HCT116 (cell line): ENCODE measurements around the gene WIZ. TPM values are rescaled to one million over a fixed set of nuclear protein-coding genes. Genes with fewer than 3 reads are reported as not detected.

Experiments
- ATAC-seq: fragments of 200-7000 bp; cut with Tn5 transposase; 2 replicates; pipeline ENCODE4 v1.9.1; 2020; ENCODE audit warnings: mild to moderate bottlenecking, moderate library complexity
- BruUV-seq: library from RNA; stranded (reverse); fragments of 400-500 nt; replicated peaks from 2 replicates; lab custom pipeline; 2021; lab: Mats Ljungman, UMichigan
- CTCF ChIA-PET: fragments of 300-600 bp; sonication (Branson Sonifier 250); formaldehyde crosslinking; loops from one replicate; lab custom pipeline; 2021; ENCODE audit warnings: antibody characterized with exemption; lab: Charles Lee
- POLR2A ChIA-PET: fragments of 300-600, 350-600 bp; sonication (Branson Sonifier 250); formaldehyde crosslinking; loops from one replicate; lab custom pipeline; 2021; ENCODE audit warnings: antibody characterized with exemption; lab: Charles Lee
- RAD21 ChIA-PET, 2 experiments: fragments of 300-600 bp; sonication (Branson Sonifier 250); formaldehyde crosslinking; loops; one replicate each; lab custom pipeline; 2023; ENCODE audit warnings: low total read pairs in 2 of 2; ENCODE audit not compliant: uncharacterized antibody in 2 of 2, unreplicated experiment in 2 of 2, low non-redundant PET in 1 of 2; lab: Charles Lee
- DNase-seq: peaks from one replicate; pipeline ENCODE4 v3.0.0-alpha.2; 2010; ENCODE audit warnings: low read depth, low spot score
- H2AFZ ChIP-seq: fragments of 200-600 bp; shearing (Covaris generic), sonication (generic); 2 replicates; pipeline ENCODE4 v1.6.1; 2017; ENCODE audit warnings: low read depth, mixed run types, mixed read lengths, antibody characterized with exemption, low read length; ENCODE audit not compliant: poor library complexity, severe bottlenecking
- H3K27ac ChIP-seq: 2 replicates; pipeline ENCODE4 v1.5.1; 2012; ENCODE audit warnings: low read depth, low read length
- H3K27me3 ChIP-seq: fragments of 200-600 bp; sonication (generic); 2 replicates; pipeline ENCODE4 v1.6.1; 2016; ENCODE audit warnings: mixed run types, low read length, mixed read lengths; ENCODE audit not compliant: insufficient read depth
- H3K36me3 ChIP-seq, 2 experiments: fragments of 200-500 bp in 1 of 2; fragments of 200-600 bp in 1 of 2; sonication (Bioruptor generic) in 1 of 2; sonication (generic) in 1 of 2; 2 replicates each; pipeline versions ENCODE4 v1.5.1 to v1.6.1; 2014 to 2016; ENCODE audit warnings: low read length in 2 of 2, inconsistent platforms in 1 of 2, mixed read lengths in 1 of 2, mixed run types in 1 of 2; ENCODE audit not compliant: insufficient read depth in 2 of 2, control insufficient read depth in 1 of 2
- H3K4me1 ChIP-seq, 2 experiments: fragments of 200-600 bp in 1 of 2; sonication (generic) in 1 of 2; 2 replicates each; pipeline versions ENCODE4 v1.5.1 to v1.6.1; 2012 to 2017; ENCODE audit warnings: low read length in 2 of 2, inconsistent platforms in 1 of 2, mild to moderate bottlenecking in 1 of 2, mixed read lengths in 1 of 2, mixed run types in 1 of 2, moderate library complexity in 1 of 2; ENCODE audit not compliant: insufficient read depth in 2 of 2, control insufficient read depth in 1 of 2
- H3K4me2 ChIP-seq: fragments of 200-600 bp; sonication (generic); 2 replicates; pipeline ENCODE4 v1.6.1; 2017; ENCODE audit warnings: mixed run types, low read length, mixed read lengths
- H3K4me3 ChIP-seq, 2 experiments: fragments of 200-600 bp in 1 of 2; sonication (generic) in 1 of 2; replicated peaks in 1 of 2; 2 replicates each; pipeline ENCODE4 v1.5.1; 2011 to 2016; ENCODE audit warnings: low read length in 2 of 2, control low read depth in 1 of 2, low read depth in 1 of 2, mild to moderate bottlenecking in 1 of 2, mixed read lengths in 1 of 2, mixed run types in 1 of 2
- H3K79me2 ChIP-seq: fragments of 200-600 bp; sonication (generic); 2 replicates; pipeline ENCODE4 v1.6.1; 2017; ENCODE audit warnings: mild to moderate bottlenecking, mixed run types, low read length, moderate library complexity, mixed read lengths; ENCODE audit not compliant: insufficient read depth
- H3K9ac ChIP-seq: fragments of 200-600 bp; sonication (generic); 2 replicates; pipeline ENCODE4 v1.6.1; 2016; ENCODE audit warnings: low read length, mixed read lengths
- H3K9me2 ChIP-seq: fragments of 200-600 bp; sonication (generic), shearing (Covaris generic); 2 replicates; pipeline ENCODE4 v1.6.1; 2017; ENCODE audit warnings: mixed run types, mild to moderate bottlenecking, moderate library complexity; ENCODE audit not compliant: insufficient read depth
- H3K9me3 ChIP-seq, 2 experiments: fragments of 200-500 bp in 1 of 2; fragments of 200-600 bp in 1 of 2; sonication (Bioruptor generic) in 1 of 2; sonication (generic) in 1 of 2; 2 replicates each; pipeline ENCODE4 v1.6.1; 2014 to 2017; ENCODE audit warnings: low read length in 2 of 2, mixed read lengths in 2 of 2, inconsistent platforms in 1 of 2, low read depth in 1 of 2, mild to moderate bottlenecking in 1 of 2, mixed run types in 1 of 2, moderate library complexity in 1 of 2; ENCODE audit not compliant: control insufficient read depth in 1 of 2, insufficient read depth in 1 of 2
- H4K20me1 ChIP-seq: fragments of 200-600 bp; sonication (generic), shearing (Covaris generic); 2 replicates; pipeline ENCODE4 v1.6.1; 2017; ENCODE audit warnings: mixed run types, mild to moderate bottlenecking, moderate library complexity; ENCODE audit not compliant: insufficient read depth
- CEBPB ChIP-seq: IDR thresholded peaks from 2 replicates; pipeline ENCODE4 v1.6.1; 2012; ENCODE audit warnings: low read depth
- ELF1 ChIP-seq: IDR thresholded peaks from 2 replicates; pipeline ENCODE4 v1.6.1; 2012; ENCODE audit warnings: low read depth, borderline replicate concordance
- FOSL1 ChIP-seq: IDR thresholded peaks from 2 replicates; pipeline ENCODE4 v1.6.1; 2012; ENCODE audit warnings: low read depth
- JUND ChIP-seq: IDR thresholded peaks from 2 replicates; pipeline ENCODE4 v1.6.1; 2012
- RAD21 ChIP-seq: IDR thresholded peaks from 2 replicates; pipeline ENCODE4 v1.6.1; 2012; ENCODE audit warnings: low read depth, mild to moderate bottlenecking
- TCF7L2 ChIP-seq: IDR thresholded peaks from 2 replicates; pipeline ENCODE4 v1.7.0; 2011; ENCODE audit warnings: borderline replicate concordance, inconsistent platforms; ENCODE audit not compliant: insufficient read depth, insufficient read length; ENCODE audit errors: extremely low read depth
- ZFX ChIP-seq: fragments of 450-650 bp; IDR thresholded peaks from 2 replicates; pipeline ENCODE4 v1.6.1; 2017
- intact Hi-C: fragments of 100-400 bp; cut with micrococcal nuclease; formaldehyde crosslinking; loops from 2 replicates; pipeline ENCODE4 v1.10.0; 2022
- total RNA-seq: library from RNA; stranded (reverse); gene quantifications from one replicate; pipeline ENCODE4 v1.2.1, GENCODE V29; 2021; ENCODE audit not compliant: unreplicated experiment
- TF ChIP-seq, protein P1 (sequence below): IDR thresholded peaks from 2 replicates; pipeline ENCODE4 v1.6.1; 2012
- TF ChIP-seq, protein P2 (sequence below): IDR thresholded peaks from 2 replicates; pipeline ENCODE4 v1.6.1; 2012; ENCODE audit warnings: low read depth

Gene WIZ
- total RNA-seq, 1 experiment from 2014 or later = 28.4 TPM

DNA sequence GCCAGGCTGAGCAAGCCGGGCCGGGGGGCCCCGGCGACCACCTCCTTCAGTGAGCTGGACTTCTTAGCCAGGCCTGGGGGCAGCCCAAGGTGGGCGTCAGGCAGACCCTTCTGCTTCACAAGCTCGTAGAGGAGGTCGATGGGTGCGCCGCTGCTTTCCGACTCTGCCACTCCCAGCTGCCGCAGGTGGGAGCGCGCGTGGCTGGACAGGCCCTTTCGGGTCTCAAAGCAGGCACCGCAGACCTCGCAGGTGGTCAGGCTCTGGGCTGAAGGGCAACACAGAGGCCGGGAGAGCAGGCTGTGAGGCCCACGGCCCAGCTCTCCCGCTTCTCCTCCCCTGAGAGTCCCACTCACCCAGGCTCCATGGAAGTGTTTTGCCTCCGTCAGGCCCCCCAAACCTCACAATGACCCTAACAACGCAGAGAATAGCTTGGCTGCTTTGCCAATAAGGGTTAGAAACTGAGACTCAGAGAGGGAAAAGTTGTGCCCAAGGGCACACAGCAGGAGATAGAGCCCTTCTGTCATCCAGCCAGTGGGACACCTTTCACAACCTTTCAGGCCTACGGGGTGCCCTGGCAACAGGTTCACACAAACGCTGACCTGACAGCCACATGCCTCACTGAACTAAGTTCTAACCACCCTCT is 19.8 kb downstream of the WIZ start:
- no peak for TF ChIP-seq FOSL1
- TF ChIP-seq, protein P1, sequence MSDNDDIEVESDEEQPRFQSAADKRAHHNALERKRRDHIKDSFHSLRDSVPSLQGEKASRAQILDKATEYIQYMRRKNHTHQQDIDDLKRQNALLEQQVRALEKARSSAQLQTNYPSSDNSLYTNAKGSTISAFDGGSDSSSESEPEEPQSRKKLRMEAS = no peak
- TF ChIP-seq ZFX = no peak
- TF ChIP-seq RAD21 = no peak
- TF ChIP-seq ELF1 = no peak
- no peak for TF ChIP-seq CEBPB
- no peak for TF ChIP-seq JUND
- no peak for TF ChIP-seq TCF7L2
- TF ChIP-seq, protein P2, sequence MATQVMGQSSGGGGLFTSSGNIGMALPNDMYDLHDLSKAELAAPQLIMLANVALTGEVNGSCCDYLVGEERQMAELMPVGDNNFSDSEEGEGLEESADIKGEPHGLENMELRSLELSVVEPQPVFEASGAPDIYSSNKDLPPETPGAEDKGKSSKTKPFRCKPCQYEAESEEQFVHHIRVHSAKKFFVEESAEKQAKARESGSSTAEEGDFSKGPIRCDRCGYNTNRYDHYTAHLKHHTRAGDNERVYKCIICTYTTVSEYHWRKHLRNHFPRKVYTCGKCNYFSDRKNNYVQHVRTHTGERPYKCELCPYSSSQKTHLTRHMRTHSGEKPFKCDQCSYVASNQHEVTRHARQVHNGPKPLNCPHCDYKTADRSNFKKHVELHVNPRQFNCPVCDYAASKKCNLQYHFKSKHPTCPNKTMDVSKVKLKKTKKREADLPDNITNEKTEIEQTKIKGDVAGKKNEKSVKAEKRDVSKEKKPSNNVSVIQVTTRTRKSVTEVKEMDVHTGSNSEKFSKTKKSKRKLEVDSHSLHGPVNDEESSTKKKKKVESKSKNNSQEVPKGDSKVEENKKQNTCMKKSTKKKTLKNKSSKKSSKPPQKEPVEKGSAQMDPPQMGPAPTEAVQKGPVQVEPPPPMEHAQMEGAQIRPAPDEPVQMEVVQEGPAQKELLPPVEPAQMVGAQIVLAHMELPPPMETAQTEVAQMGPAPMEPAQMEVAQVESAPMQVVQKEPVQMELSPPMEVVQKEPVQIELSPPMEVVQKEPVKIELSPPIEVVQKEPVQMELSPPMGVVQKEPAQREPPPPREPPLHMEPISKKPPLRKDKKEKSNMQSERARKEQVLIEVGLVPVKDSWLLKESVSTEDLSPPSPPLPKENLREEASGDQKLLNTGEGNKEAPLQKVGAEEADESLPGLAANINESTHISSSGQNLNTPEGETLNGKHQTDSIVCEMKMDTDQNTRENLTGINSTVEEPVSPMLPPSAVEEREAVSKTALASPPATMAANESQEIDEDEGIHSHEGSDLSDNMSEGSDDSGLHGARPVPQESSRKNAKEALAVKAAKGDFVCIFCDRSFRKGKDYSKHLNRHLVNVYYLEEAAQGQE = no peak
- Histone ChIP-seq H3K79me2 (peaks cover 54% of the 10 kb centered on the region), H3K36me3 (peaks cover 12 to 29% of the 10 kb centered on the region in 2 experiments; a peak in 3 of 4 replicates), H3K9ac (no peak overlapping the region), H2AFZ (no peak overlapping the region), H3K4me2 (peak overlapping the region; percentile 85; the same call in 1 of the 2 replicates), H3K9me3 (no peaks in the 10 kb centered on the region), H4K20me1 (no peaks in the 10 kb centered on the region), H3K4me1 (peaks cover 18 to 25% of the 10 kb centered on the region in 2 experiments), H3K27ac (no peak overlapping the region), H3K9me2 (no peaks in the 10 kb centered on the region), H3K27me3 (no peaks in the 10 kb centered on the region), H3K4me3 (no peak overlapping the region)
- ATAC-seq = no peak
- DNase-seq = no peak
- intact Hi-C loops = no loop called here
- ChIA-PET POLR2A (interaction anchor here (1.3 kb wide), 1 partner anchor 11 kb away, joined by 5 read pairs; the partner anchor contains the start of gene AKAP8L), RAD21 (no interaction called here), CTCF (no interaction called here)
- no TSS peak for BruUV-seq
